Measurements from ENCODE around the gene NPY2R.

Gene NPY2R

DNA sequence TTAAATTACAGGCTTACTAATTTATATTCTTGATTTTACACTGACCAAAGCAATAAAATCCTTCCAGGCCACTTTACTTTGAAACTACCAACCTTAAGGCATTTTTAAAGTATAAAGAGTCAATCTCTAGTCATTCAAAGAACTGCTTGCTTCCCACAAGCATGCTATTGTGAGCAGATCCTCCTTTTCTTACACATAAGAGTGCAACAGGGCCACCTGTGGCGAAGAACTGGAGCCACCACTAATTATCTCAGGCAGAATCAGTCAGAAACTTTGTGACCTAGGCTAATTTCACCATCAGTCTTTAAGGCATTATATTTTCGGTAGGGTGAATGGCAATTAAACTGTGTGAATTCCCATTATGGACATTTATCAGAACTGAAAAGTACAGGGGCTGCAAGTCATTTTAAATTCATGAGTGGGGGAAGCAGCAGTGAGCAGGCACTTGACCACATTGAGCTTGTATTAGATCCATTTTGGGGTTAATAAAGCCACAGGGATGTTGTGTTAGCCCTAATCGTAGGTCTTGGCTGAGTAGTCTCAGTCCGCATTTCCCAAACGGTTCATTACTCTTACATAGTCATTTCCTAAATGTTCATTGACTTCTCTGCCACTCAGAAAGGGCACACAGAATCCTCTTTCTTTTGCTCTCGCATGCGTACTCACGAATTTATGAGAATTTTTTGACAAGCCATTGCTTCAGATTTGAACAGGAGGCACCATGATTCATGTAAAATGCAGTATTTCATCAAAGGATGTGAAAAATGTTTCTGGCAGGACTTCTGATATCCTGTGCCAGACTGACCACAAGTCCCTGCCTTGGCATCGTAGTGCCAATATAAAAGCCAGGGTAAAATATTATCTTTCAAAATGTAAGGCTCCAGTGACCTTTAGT lies 39.8 kb downstream of the NPY2R start:
- no peak for DNase-seq (ENCODE audit: low read depth, low spot score)

GRCh38 chr4:155249016-155249566 lies 40.7 kb downstream of the NPY2R start:
- DNase-seq (ENCODE audit: low read depth, low spot score) = no peak
- H3K27ac ChIP-seq = no peak overlapping the region

More for the DNA sequence above, 39.8 kb downstream of the NPY2R start:
- no peak overlapping the region for H3K27ac ChIP-seq

- H3K27ac ChIP-seq = no peak overlapping the region
- no peak for DNase-seq (ENCODE audit: low read depth, low spot score)
Observed at GRCh38 chr4:155252327-155252726, 43.9 kb downstream of the NPY2R start.

- no peak for DNase-seq (ENCODE audit: low read depth, low spot score)
- no peak overlapping the region for H3K27ac ChIP-seq
Observed at GRCh38 chr4:155263480-155263879, 55.0 kb downstream of the NPY2R start.

- no peak overlapping the region for H3K27ac ChIP-seq
- no peak for DNase-seq (ENCODE audit: low read depth, low spot score)
Observed at GRCh38 chr4:155265113-155265512, 56.7 kb downstream of the NPY2R start.

Measured in epithelial cell of prostate (primary cell).